ENCODE results near the gene UBR4. TPM values are rescaled to one million over a fixed set of nuclear protein-coding genes. Genes with fewer than 3 reads are reported as not detected.

Gene UBR4
- polyA plus RNA-seq, 1 donor (not counting 4 experiments of a cell fraction or from before 2014, with no cell fraction given) = 39.0 TPM

DNA sequence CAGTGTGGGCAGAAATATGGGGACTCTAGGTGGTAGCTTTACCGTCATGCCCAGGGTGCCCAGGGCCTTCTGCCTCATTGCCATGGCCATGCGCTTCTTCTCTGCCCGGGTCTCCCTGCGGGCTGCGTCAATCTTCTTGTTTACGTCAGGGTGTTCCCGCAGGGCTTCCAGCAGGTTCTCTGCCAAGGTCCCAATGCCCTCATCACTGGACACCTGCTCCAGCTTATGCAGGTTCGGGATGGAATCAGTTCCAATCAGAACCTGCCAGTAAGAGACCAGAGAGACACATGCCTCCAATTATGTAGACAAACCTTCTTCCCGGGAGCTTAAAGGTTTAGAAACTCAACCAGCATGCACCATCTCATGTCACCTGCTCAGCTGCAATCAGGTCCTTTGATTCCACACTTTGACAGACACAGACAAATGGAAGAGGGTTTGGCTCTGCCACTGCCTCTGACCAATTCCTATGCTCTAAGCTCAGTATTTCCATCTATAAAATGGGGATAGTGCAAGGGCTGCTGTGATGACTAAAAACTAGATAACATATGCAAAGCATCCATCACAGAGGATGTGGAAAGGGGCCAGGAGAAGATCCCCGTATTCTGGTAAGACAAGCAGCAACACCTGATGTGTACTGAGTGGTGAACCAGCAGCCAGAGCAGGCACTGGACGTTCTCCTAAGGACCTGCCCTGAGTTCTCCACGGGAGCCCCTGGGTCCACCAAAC lies 121.2 kb downstream of the UBR4 start:
- FAIRE-seq = no peak
- H3K27ac ChIP-seq (ENCODE audit: control insufficient read depth, insufficient read depth, low read length) = no peak overlapping the region

GRCh38 chr1:19087737-19088594 lies 122.1 kb downstream of the UBR4 start:
- H3K27me3 ChIP-seq (ENCODE audit: control insufficient read depth, extremely low read depth, insufficient read depth, low read length) = no peaks in the 10 kb centered on the region
- dilution Hi-C loops (cut with MboI; ENCODE audit: extremely low pct_ligation_motif_present, low sequenced_read_pairs) = no loop called here
- peaks cover 60 to 70% of the 10 kb centered on the region in 2 experiments for H3K36me3 ChIP-seq (ENCODE audit: control insufficient read depth in 2 of 2, extremely low read depth in 1 of 2, insufficient read depth in 2 of 2, low read length in 2 of 2)
- no peak overlapping the region for H3K4me2 ChIP-seq (ENCODE audit: control insufficient read depth, extremely low read depth, insufficient read depth, low read depth, low read length)
- no peaks in the 10 kb centered on the region for H4K20me1 ChIP-seq (ENCODE audit: control insufficient read depth, extremely low read depth, insufficient read depth, low read length)
- FAIRE-seq (no peak), DNase-seq (ENCODE audit: low read depth, low spot score) (no peak)
- no peak overlapping the region for H3K9ac ChIP-seq (ENCODE audit: control insufficient read depth, extremely low read depth, insufficient read depth, low read length)
- TF ChIP-seq EZH2 (IDR thresholded peaks at IDR 0.05; ENCODE audit: low read length) = no peak
- no peak for TF ChIP-seq CTCF (optimal IDR thresholded peaks at IDR 0.05 in 1 of 3, IDR thresholded peaks at IDR 0.05 in 1 of 3, conservative IDR thresholded peaks at IDR 0.05 in 1 of 3; ENCODE audit: extremely low read depth in 1 of 3, insufficient read depth in 2 of 3, low read length in 3 of 3)
- H3K4me3 ChIP-seq (ENCODE audit: control insufficient read depth in 2 of 3, extremely low read depth in 1 of 3, insufficient read depth in 2 of 3, low read depth in 1 of 3, low read length in 3 of 3) = no peak overlapping the region
- no peaks in the 10 kb centered on the region for H3K9me1 ChIP-seq (ENCODE audit: control insufficient read depth, extremely low read depth, insufficient read depth, low read length)
- peaks cover 18% of the 10 kb centered on the region for H3K4me1 ChIP-seq (ENCODE audit: control insufficient read depth, extremely low read depth, insufficient read depth, low read length)
- no peak overlapping the region for H2AFZ ChIP-seq (ENCODE audit: control insufficient read depth, low read length)
- H3K9me3 ChIP-seq (ENCODE audit: control insufficient read depth, low read depth, low read length) = no peaks in the 10 kb centered on the region
- no peaks in the 10 kb centered on the region for H3K79me2 ChIP-seq (ENCODE audit: control insufficient read depth, insufficient read depth, low read length)
- no peak overlapping the region for H3K27ac ChIP-seq (ENCODE audit: control insufficient read depth, insufficient read depth, low read length)

More for the DNA sequence above, 121.2 kb downstream of the UBR4 start:
- Histone ChIP-seq H3K9ac (ENCODE audit: control insufficient read depth, extremely low read depth, insufficient read depth, low read length) (no peak overlapping the region), H3K4me3 (ENCODE audit: control insufficient read depth in 2 of 3, extremely low read depth in 1 of 3, insufficient read depth in 2 of 3, low read depth in 1 of 3, low read length in 3 of 3) (no peak overlapping the region), H3K36me3 (ENCODE audit: control insufficient read depth in 2 of 2, extremely low read depth in 1 of 2, insufficient read depth in 2 of 2, low read length in 2 of 2) (peaks cover 64 to 72% of the 10 kb centered on the region in 2 experiments), H3K27me3 (ENCODE audit: control insufficient read depth, extremely low read depth, insufficient read depth, low read length) (no peaks in the 10 kb centered on the region), H3K4me1 (ENCODE audit: control insufficient read depth, extremely low read depth, insufficient read depth, low read length) (peaks cover 9% of the 10 kb centered on the region), H4K20me1 (ENCODE audit: control insufficient read depth, extremely low read depth, insufficient read depth, low read length) (no peaks in the 10 kb centered on the region), H3K4me2 (ENCODE audit: control insufficient read depth, extremely low read depth, insufficient read depth, low read depth, low read length) (no peak overlapping the region), H3K9me3 (ENCODE audit: control insufficient read depth, low read depth, low read length) (no peaks in the 10 kb centered on the region), H3K79me2 (ENCODE audit: control insufficient read depth, insufficient read depth, low read length) (no peaks in the 10 kb centered on the region), H2AFZ (ENCODE audit: control insufficient read depth, low read length) (no peak overlapping the region), H3K9me1 (ENCODE audit: control insufficient read depth, extremely low read depth, insufficient read depth, low read length) (no peaks in the 10 kb centered on the region)
- dilution Hi-C loops (cut with MboI; ENCODE audit: extremely low pct_ligation_motif_present, low sequenced_read_pairs) = no loop called here
- no peak for DNase-seq (ENCODE audit: low read depth, low spot score)
- TF ChIP-seq EZH2 (IDR thresholded peaks at IDR 0.05; ENCODE audit: low read length) (no peak), CTCF (optimal IDR thresholded peaks at IDR 0.05 in 1 of 3, IDR thresholded peaks at IDR 0.05 in 1 of 3, conservative IDR thresholded peaks at IDR 0.05 in 1 of 3; ENCODE audit: extremely low read depth in 1 of 3, insufficient read depth in 2 of 3, low read length in 3 of 3) (no peak)

Measured in keratinocyte (primary cell).